ENCODE results near the gene TAF4B.

GRCh38 chr18:26233208-26233607 is 7.0 kb downstream of the TAF4B start:
- TF ChIP-seq NFE2L1 (CRISPR knock-in tag; IDR thresholded peaks at IDR 0.05): no peak
- TF ChIP-seq TP53 (CRISPR knock-in tag; IDR thresholded peaks at IDR 0.05): no peak
- no peak for TF ChIP-seq NR3C1 (CRISPR knock-in tag; conservative IDR thresholded peaks at IDR 0.05; ENCODE audit: low read depth)
- no peak for TF ChIP-seq ZNF512 (CRISPR knock-in tag; IDR thresholded peaks at IDR 0.05; ENCODE audit: borderline replicate concordance)

Data from WTC11 (cell line).